ENCODE data around the gene DNMT1.

- TF ChIP-seq, protein P1, sequence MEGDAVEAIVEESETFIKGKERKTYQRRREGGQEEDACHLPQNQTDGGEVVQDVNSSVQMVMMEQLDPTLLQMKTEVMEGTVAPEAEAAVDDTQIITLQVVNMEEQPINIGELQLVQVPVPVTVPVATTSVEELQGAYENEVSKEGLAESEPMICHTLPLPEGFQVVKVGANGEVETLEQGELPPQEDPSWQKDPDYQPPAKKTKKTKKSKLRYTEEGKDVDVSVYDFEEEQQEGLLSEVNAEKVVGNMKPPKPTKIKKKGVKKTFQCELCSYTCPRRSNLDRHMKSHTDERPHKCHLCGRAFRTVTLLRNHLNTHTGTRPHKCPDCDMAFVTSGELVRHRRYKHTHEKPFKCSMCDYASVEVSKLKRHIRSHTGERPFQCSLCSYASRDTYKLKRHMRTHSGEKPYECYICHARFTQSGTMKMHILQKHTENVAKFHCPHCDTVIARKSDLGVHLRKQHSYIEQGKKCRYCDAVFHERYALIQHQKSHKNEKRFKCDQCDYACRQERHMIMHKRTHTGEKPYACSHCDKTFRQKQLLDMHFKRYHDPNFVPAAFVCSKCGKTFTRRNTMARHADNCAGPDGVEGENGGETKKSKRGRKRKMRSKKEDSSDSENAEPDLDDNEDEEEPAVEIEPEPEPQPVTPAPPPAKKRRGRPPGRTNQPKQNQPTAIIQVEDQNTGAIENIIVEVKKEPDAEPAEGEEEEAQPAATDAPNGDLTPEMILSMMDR (IDR thresholded peaks at IDR 0.05): peak; percentile 54 to 79 (median 64)
- TF ChIP-seq POLR2A (IDR thresholded peaks at IDR 0.05): no peak
Measured at GRCh38 chr19:10112895-10113591, 81.7 kb downstream of the DNMT1 start.

Measured in body of pancreas (tissue), 4 donors.